GM13976 (cell line): Measurements from ENCODE around the gene EMC9.

Experiments used
- DNase-seq: peaks from one replicate; pipeline ENCODE4 v3.0.0; 2012; ENCODE audit warnings: low spot score
- CTCF ChIP-seq: IDR thresholded peaks from 2 replicates; pipeline ENCODE4 v1.5.1; 2012; ENCODE audit warnings: borderline replicate concordance, mild to moderate bottlenecking; ENCODE audit not compliant: insufficient read depth; ENCODE audit errors: extremely low read depth, missing control alignments, control extremely low read depth
- in situ Hi-C: fragments of 300-500 bp; cut with MboI; formaldehyde crosslinking; loops from one replicate; pipeline ENCODE4 v1.12.0; 2022; ENCODE audit warnings: low sequenced_read_pairs, mixed read lengths, inconsistent platforms; ENCODE audit not compliant: unreplicated experiment

Gene EMC9

GRCh38 chr14:24164518-24164991, 23.2 kb upstream of the EMC9 start:
- no peak for DNase-seq
- in situ Hi-C loops: no loop called here
- TF ChIP-seq CTCF: no peak

- TF ChIP-seq CTCF: no peak
- no peak for DNase-seq
- in situ Hi-C loops: no loop called here
Measured at GRCh38 chr14:24162093-24162492, 20.7 kb upstream of the EMC9 start.

GRCh38 chr14:24160850-24161804, 19.7 kb upstream of the EMC9 start, which contains the start of gene IRF9:
IRF9 (plus strand) TSS chr14:24161265; CDS start chr14:24162145, 880 bp downstream.
- peak; percentile 80 for TF ChIP-seq CTCF
- in situ Hi-C loops: no loop called here
- peak; percentile 95 for DNase-seq

- TF ChIP-seq CTCF: no peak
- DNase-seq: no peak
- in situ Hi-C loops: no loop called here
Measured at GRCh38 chr14:24160499-24160849, 19.1 kb upstream of the EMC9 start.

GRCh38 chr14:24159777-24160498, 18.5 kb upstream of the EMC9 start:
- in situ Hi-C loops: no loop called here
- TF ChIP-seq CTCF: no peak
- DNase-seq: no peak

- no peak for TF ChIP-seq CTCF
- in situ Hi-C loops: no loop called here
- DNase-seq: no peak
Measured at GRCh38 chr14:24157331-24157730, 15.9 kb upstream of the EMC9 start.
